ENCODE measurements around the gene SLITRK5.
A peak's percentile ranks its signal among the peaks of the same experiment; 100 is the strongest.

SLITRK5 gene

DNA sequence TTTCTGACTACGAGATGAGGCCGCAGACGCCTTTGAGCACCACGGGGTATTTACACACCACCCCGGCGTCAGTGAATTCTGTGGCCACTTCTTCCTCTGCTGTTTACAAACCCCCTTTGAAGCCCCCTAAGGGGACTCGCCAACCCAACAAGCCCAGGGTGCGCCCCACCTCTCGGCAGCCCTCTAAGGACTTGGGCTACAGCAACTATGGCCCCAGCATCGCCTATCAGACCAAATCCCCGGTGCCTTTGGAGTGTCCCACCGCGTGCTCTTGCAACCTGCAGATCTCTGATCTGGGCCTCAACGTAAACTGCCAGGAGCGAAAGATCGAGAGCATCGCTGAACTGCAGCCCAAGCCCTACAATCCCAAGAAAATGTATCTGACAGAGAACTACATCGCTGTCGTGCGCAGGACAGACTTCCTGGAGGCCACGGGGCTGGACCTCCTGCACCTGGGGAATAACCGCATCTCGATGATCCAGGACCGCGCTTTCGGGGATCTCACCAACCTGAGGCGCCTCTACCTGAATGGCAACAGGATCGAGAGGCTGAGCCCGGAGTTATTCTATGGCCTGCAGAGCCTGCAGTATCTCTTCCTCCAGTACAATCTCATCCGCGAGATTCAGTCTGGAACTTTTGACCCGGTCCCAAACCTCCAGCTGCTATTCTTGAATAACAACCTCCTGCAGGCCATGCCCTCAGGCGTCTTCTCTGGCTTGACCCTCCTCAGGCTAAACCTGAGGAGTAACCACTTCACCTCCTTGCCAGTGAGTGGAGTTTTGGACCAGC is 5.3 kb downstream of the SLITRK5 start:
- Histone ChIP-seq H3K27ac (ENCODE audit: low read depth, low read length) (no peak overlapping the region), H3K4me3 (ENCODE audit: low read depth, low read length) (peak overlapping the region; percentile 65), H3K36me3 (ENCODE audit: control insufficient read depth, insufficient read depth, low read length) (no peaks in the 10 kb centered on the region), H3K9ac (ENCODE audit: low read length) (no peak overlapping the region), H3K4me1 (ENCODE audit: control insufficient read depth, insufficient read depth, low read length) (peaks cover 20% of the 10 kb centered on the region), H3K27me3 (ENCODE audit: control insufficient read depth, insufficient read depth, low read length) (peaks cover 84% of the 10 kb centered on the region), H3K9me3 (ENCODE audit: control insufficient read depth, insufficient read depth, low read depth, low read length) (no peaks in the 10 kb centered on the region)

DNA sequence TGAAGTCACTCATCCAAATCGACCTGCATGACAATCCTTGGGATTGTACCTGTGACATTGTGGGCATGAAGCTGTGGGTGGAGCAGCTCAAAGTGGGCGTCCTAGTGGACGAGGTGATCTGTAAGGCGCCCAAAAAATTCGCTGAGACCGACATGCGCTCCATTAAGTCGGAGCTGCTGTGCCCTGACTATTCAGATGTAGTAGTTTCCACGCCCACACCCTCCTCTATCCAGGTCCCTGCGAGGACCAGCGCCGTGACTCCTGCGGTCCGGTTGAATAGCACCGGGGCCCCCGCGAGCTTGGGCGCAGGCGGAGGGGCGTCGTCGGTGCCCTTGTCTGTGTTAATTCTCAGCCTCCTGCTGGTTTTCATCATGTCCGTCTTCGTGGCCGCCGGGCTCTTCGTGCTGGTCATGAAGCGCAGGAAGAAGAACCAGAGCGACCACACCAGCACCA is 5.9 kb downstream of the SLITRK5 start:
- Histone ChIP-seq H3K4me3 (ENCODE audit: low read depth, low read length) (peak overlapping the region; percentile 65), H3K9me3 (ENCODE audit: control insufficient read depth, insufficient read depth, low read depth, low read length) (no peaks in the 10 kb centered on the region), H3K27me3 (ENCODE audit: control insufficient read depth, insufficient read depth, low read length) (peaks cover 77% of the 10 kb centered on the region), H3K36me3 (ENCODE audit: control insufficient read depth, insufficient read depth, low read length) (no peaks in the 10 kb centered on the region), H3K27ac (ENCODE audit: low read depth, low read length) (no peak overlapping the region), H3K4me1 (ENCODE audit: control insufficient read depth, insufficient read depth, low read length) (peaks cover 20% of the 10 kb centered on the region), H3K9ac (ENCODE audit: low read length) (no peak overlapping the region)

DNA sequence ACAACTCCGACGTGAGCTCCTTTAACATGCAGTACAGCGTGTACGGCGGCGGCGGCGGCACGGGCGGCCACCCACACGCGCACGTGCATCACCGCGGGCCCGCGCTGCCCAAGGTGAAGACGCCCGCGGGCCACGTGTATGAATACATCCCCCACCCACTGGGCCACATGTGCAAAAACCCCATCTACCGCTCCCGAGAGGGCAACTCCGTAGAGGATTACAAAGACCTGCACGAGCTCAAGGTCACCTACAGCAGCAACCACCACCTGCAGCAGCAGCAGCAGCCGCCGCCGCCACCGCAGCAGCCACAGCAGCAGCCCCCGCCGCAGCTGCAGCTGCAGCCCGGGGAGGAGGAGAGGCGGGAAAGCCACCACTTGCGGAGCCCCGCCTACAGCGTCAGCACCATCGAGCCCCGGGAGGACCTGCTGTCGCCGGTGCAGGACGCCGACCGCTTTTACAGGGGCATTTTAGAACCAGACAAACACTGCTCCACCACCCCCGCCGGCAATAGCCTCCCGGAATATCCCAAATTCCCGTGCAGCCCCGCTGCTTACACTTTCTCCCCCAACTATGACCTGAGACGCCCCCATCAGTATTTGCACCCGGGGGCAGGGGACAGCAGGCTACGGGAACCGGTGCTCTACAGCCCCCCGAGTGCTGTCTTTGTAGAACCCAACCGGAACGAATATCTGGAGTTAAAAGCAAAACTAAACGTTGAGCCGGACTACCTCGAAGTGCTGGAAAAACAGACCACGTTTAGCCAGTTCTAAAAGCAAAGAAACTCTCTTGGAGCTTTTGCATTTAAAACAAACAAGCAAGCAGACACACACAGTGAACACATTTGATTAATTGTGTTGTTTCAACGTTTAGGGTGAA is 6.6 kb downstream of the SLITRK5 start:
- no peaks in the 10 kb centered on the region for H3K9me3 ChIP-seq (ENCODE audit: control insufficient read depth, insufficient read depth, low read depth, low read length)
- H3K9ac ChIP-seq (ENCODE audit: low read length): peak overlapping the region; percentile 45
- peaks cover 20% of the 10 kb centered on the region for H3K4me1 ChIP-seq (ENCODE audit: control insufficient read depth, insufficient read depth, low read length)
- H3K4me3 ChIP-seq (ENCODE audit: low read depth, low read length): peak overlapping the region; percentile 65
- peaks cover 72% of the 10 kb centered on the region for H3K27me3 ChIP-seq (ENCODE audit: control insufficient read depth, insufficient read depth, low read length)
- no peaks in the 10 kb centered on the region for H3K36me3 ChIP-seq (ENCODE audit: control insufficient read depth, insufficient read depth, low read length)
- H3K27ac ChIP-seq (ENCODE audit: low read depth, low read length): no peak overlapping the region

- Histone ChIP-seq H3K27ac (ENCODE audit: low read depth, low read length) (no peak overlapping the region), H3K36me3 (ENCODE audit: control insufficient read depth, insufficient read depth, low read length) (no peaks in the 10 kb centered on the region), H3K4me3 (ENCODE audit: low read depth, low read length) (peak overlapping the region; percentile 65), H3K4me1 (ENCODE audit: control insufficient read depth, insufficient read depth, low read length) (peaks cover 20% of the 10 kb centered on the region), H3K9ac (ENCODE audit: low read length) (peak overlapping the region; percentile 45), H3K9me3 (ENCODE audit: control insufficient read depth, insufficient read depth, low read depth, low read length) (no peaks in the 10 kb centered on the region), H3K27me3 (ENCODE audit: control insufficient read depth, insufficient read depth, low read length) (peaks cover 66% of the 10 kb centered on the region)
Measured at GRCh38 chr13:87678372-87678752, 7.2 kb downstream of the SLITRK5 start.

- no peak overlapping the region for H3K9ac ChIP-seq (ENCODE audit: low read length)
- H3K4me3 ChIP-seq (ENCODE audit: low read depth, low read length): no peak overlapping the region
- H3K27me3 ChIP-seq (ENCODE audit: control insufficient read depth, insufficient read depth, low read length): peaks cover 47% of the 10 kb centered on the region
- peaks cover 12% of the 10 kb centered on the region for H3K4me1 ChIP-seq (ENCODE audit: control insufficient read depth, insufficient read depth, low read length)
- H3K36me3 ChIP-seq (ENCODE audit: control insufficient read depth, insufficient read depth, low read length): no peaks in the 10 kb centered on the region
- H3K9me3 ChIP-seq (ENCODE audit: control insufficient read depth, insufficient read depth, low read depth, low read length): no peaks in the 10 kb centered on the region
- H3K27ac ChIP-seq (ENCODE audit: low read depth, low read length): no peak overlapping the region
Measured at GRCh38 chr13:87680298-87680697, 9.1 kb downstream of the SLITRK5 start.

GRCh38 chr13:87684850-87685742 is 13.9 kb downstream of the SLITRK5 start:
- Histone ChIP-seq H3K4me3 (ENCODE audit: low read depth, low read length) (no peak overlapping the region), H3K27ac (ENCODE audit: low read depth, low read length) (no peak overlapping the region), H3K36me3 (ENCODE audit: control insufficient read depth, insufficient read depth, low read length) (no peaks in the 10 kb centered on the region), H3K27me3 (ENCODE audit: control insufficient read depth, insufficient read depth, low read length) (peaks cover 2% of the 10 kb centered on the region; the same call in 1 of the 2 replicates), H3K4me1 (ENCODE audit: control insufficient read depth, insufficient read depth, low read length) (no peaks in the 10 kb centered on the region), H3K9me3 (ENCODE audit: control insufficient read depth, insufficient read depth, low read depth, low read length) (no peaks in the 10 kb centered on the region), H3K9ac (ENCODE audit: low read length) (no peak overlapping the region)

DNA sequence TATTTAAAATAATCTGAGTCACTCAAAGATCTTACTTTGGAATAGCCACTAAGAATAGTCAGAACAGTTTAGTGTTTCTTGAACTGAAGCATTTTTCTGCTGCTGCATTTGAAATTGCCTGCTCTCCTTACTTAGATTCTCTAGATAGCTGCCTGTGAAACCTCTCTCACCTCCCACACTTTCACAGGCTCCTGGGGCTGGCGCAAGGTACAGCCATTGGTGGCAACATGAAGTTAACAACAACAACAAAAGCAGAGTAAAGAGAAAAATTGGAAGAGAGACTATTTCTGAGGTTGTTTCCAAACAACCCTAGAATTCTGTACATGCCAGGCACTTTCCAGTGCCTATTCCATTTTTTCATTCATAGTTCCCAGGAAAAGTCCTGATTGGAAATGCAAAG is 25.3 kb downstream of the SLITRK5 start:
- H3K4me1 ChIP-seq (ENCODE audit: control insufficient read depth, insufficient read depth, low read length): no peaks in the 10 kb centered on the region
- no peak overlapping the region for H3K27ac ChIP-seq (ENCODE audit: low read depth, low read length)
- no peaks in the 10 kb centered on the region for H3K9me3 ChIP-seq (ENCODE audit: control insufficient read depth, insufficient read depth, low read depth, low read length)
- H3K9ac ChIP-seq (ENCODE audit: low read length): no peak overlapping the region
- no peak overlapping the region for H3K4me3 ChIP-seq (ENCODE audit: low read depth, low read length)
- H3K36me3 ChIP-seq (ENCODE audit: control insufficient read depth, insufficient read depth, low read length): no peaks in the 10 kb centered on the region
- no peaks in the 10 kb centered on the region for H3K27me3 ChIP-seq (ENCODE audit: control insufficient read depth, insufficient read depth, low read length)

GRCh38 chr13:87698268-87698667 is 27.1 kb downstream of the SLITRK5 start:
- Histone ChIP-seq H3K36me3 (ENCODE audit: control insufficient read depth, insufficient read depth, low read length) (no peaks in the 10 kb centered on the region), H3K27me3 (ENCODE audit: control insufficient read depth, insufficient read depth, low read length) (no peaks in the 10 kb centered on the region), H3K27ac (ENCODE audit: low read depth, low read length) (no peak overlapping the region), H3K4me1 (ENCODE audit: control insufficient read depth, insufficient read depth, low read length) (no peaks in the 10 kb centered on the region), H3K4me3 (ENCODE audit: low read depth, low read length) (no peak overlapping the region), H3K9ac (ENCODE audit: low read length) (no peak overlapping the region), H3K9me3 (ENCODE audit: control insufficient read depth, insufficient read depth, low read depth, low read length) (no peaks in the 10 kb centered on the region)

DNA sequence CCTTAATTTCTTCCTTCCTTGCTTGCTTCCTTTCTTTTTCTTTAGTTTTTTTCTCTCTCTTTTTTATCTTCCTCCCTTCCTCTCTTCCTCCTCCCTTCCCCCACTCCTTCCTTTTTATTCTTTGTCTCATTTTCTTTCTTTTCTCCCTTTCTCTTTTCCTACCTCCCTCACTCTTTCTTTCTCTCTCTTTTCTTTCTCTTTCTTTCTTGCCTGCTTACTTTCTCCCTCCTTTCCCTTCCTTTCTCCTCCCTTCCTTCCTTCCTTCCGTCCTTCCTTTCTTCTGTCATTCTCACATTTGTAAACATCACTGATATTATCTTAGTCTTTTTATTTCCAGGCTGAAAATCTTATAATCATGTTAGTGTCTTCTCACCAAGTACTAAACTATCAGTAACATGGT is 38.8 kb downstream of the SLITRK5 start:
- no peaks in the 10 kb centered on the region; the same call in 1 of the 2 replicates for H3K27me3 ChIP-seq (ENCODE audit: control insufficient read depth, insufficient read depth, low read length)
- no peaks in the 10 kb centered on the region for H3K4me1 ChIP-seq (ENCODE audit: control insufficient read depth, insufficient read depth, low read length)
- no peaks in the 10 kb centered on the region for H3K36me3 ChIP-seq (ENCODE audit: control insufficient read depth, insufficient read depth, low read length)
- no peak overlapping the region for H3K9ac ChIP-seq (ENCODE audit: low read length)
- H3K4me3 ChIP-seq (ENCODE audit: low read depth, low read length): no peak overlapping the region
- H3K9me3 ChIP-seq (ENCODE audit: control insufficient read depth, insufficient read depth, low read depth, low read length): no peaks in the 10 kb centered on the region
- H3K27ac ChIP-seq (ENCODE audit: low read depth, low read length): no peak overlapping the region

DNA sequence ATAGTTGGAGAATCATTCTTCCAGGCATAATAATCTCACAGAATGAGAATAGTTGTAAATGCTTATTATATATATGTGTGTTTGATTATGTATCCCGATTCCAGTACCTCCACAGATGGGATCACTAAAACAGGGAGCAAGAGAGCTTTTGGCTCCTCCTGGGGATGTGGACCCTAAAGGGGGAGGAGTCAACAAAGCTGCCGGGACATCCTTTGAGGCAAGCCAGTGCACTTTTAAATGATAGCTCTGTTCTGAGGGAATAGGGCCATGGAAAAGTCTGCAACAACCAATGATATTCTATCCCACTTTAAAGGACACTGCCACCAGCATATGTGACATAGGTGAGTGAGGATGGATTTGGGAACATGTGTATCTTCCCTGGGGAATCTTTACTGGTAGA is 40.8 kb downstream of the SLITRK5 start:
- Histone ChIP-seq H3K27me3 (ENCODE audit: control insufficient read depth, insufficient read depth, low read length) (no peaks in the 10 kb centered on the region; the same call in 1 of the 2 replicates), H3K9ac (ENCODE audit: low read length) (no peak overlapping the region), H3K9me3 (ENCODE audit: control insufficient read depth, insufficient read depth, low read depth, low read length) (no peaks in the 10 kb centered on the region), H3K36me3 (ENCODE audit: control insufficient read depth, insufficient read depth, low read length) (no peaks in the 10 kb centered on the region), H3K4me1 (ENCODE audit: control insufficient read depth, insufficient read depth, low read length) (no peaks in the 10 kb centered on the region), H3K4me3 (ENCODE audit: low read depth, low read length) (no peak overlapping the region), H3K27ac (ENCODE audit: low read depth, low read length) (no peak overlapping the region)
